Measurements from ENCODE around the gene PLEKHA7. TPM values are rescaled to one million over a fixed set of nuclear protein-coding genes. Genes with fewer than 3 reads are reported as not detected.

The PLEKHA7 gene
- total RNA-seq, 1 experiment from 2014 or later = 18.4 TPM

DNA sequence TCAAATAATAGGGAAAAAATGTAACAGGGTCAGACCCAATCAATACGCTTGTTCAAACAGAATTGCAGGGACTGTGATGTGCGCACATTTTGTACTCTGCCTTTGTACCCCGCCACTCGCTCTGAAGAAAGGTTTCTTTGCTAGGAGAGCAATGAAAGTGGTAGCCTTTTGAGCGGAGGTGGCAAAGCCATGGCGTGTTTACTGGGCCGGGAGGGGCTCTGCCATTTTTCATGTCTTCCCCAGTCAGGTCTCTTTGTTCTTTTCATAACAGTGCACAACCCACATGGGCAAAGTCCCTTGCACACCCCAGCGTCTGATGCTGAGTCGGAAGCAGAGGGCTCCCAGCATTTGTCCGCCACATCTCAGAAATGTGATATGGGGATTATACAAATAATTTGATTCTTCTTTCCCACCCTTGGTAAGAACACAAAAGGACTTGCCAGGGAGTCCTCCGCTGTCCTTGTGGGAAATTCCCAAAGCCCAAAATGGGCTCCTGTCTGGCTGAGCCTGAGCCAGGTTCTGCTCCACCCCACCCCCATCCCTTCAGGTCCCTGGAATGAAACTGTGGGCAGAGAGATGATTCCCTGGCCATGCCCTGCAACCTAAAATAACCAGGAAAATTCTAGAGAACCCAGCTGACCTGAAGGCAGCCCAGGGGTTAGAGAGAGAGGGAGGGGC, 239.1 kb downstream of the PLEKHA7 start:
- POLR2A ChIA-PET (ENCODE audit: unreplicated experiment) = no interaction called here
- BruUV-seq (replicated peaks) = no TSS peak
- H3F3A ChIP-seq (ENCODE audit: low read length, unreplicated experiment) = no peaks in the 10 kb centered on the region
- H3K4me1 ChIP-seq (ENCODE audit: insufficient read depth, low read length) = peaks cover 6% of the 10 kb centered on the region
- no peak overlapping the region for H3K27ac ChIP-seq (ENCODE audit: low read length)
- H3K4me3 ChIP-seq (ENCODE audit: low read length) = no peak overlapping the region
- no peak overlapping the region for H3K4me2 ChIP-seq (ENCODE audit: low read length)
- H3K79me2 ChIP-seq (ENCODE audit: low read length) = no peaks in the 10 kb centered on the region
- no peak for DNase-seq
- H3K36me3 ChIP-seq (ENCODE audit: low read depth, low read length) = no peaks in the 10 kb centered on the region
- CTCF ChIA-PET = no interaction called here
- TF ChIP-seq EZH2phosphoT487 (IDR thresholded peaks at IDR 0.05; ENCODE audit: borderline replicate concordance, low read length) = no peak
- TF ChIP-seq EZH2 (IDR thresholded peaks at IDR 0.05; ENCODE audit: low read length, unreplicated experiment) = no peak
- TF ChIP-seq CTCF (conservative IDR thresholded peaks at IDR 0.05; ENCODE audit: low read depth, low read length) = no peak
- ATAC-seq = no peak
- no peak overlapping the region for H3K9ac ChIP-seq (ENCODE audit: low read length)
- no peak overlapping the region for H2AFZ ChIP-seq (ENCODE audit: low read length)
- no peaks in the 10 kb centered on the region for H3K9me2 ChIP-seq (replicated peaks; ENCODE audit: low read length)
- intact Hi-C loops (cut with micrococcal nuclease) = no loop called here
- no peaks in the 10 kb centered on the region for H3K9me3 ChIP-seq (ENCODE audit: low read length)
- no peaks in the 10 kb centered on the region for H4K20me1 ChIP-seq (ENCODE audit: low read length)
- H3K27me3 ChIP-seq (ENCODE audit: low read length) = no peaks in the 10 kb centered on the region

- no peaks in the 10 kb centered on the region for H3F3A ChIP-seq (ENCODE audit: low read length, unreplicated experiment)
These were observed 240.0 kb downstream of the PLEKHA7 start for GRCh38 chr11:16773981-16774935.

More at GRCh38 chr11:16773981-16774935, 240.0 kb downstream of the PLEKHA7 start:
- intact Hi-C loops (cut with micrococcal nuclease) = no loop called here
- Histone ChIP-seq H3K36me3 (ENCODE audit: low read depth, low read length) (no peaks in the 10 kb centered on the region), H3K79me2 (ENCODE audit: low read length) (no peaks in the 10 kb centered on the region), H3K4me3 (ENCODE audit: low read length) (no peak overlapping the region), H3K4me2 (ENCODE audit: low read length) (no peak overlapping the region), H3K27me3 (ENCODE audit: low read length) (no peaks in the 10 kb centered on the region), H3K9me3 (ENCODE audit: low read length) (no peaks in the 10 kb centered on the region), H3K27ac (ENCODE audit: low read length) (no peak overlapping the region), H3K9me2 (replicated peaks; ENCODE audit: low read length) (no peaks in the 10 kb centered on the region), H3K4me1 (ENCODE audit: insufficient read depth, low read length) (peaks cover 6% of the 10 kb centered on the region), H4K20me1 (ENCODE audit: low read length) (no peaks in the 10 kb centered on the region), H3K9ac (ENCODE audit: low read length) (no peak overlapping the region), H2AFZ (ENCODE audit: low read length) (no peak overlapping the region)
- CTCF ChIA-PET = no interaction called here
- DNase-seq (no peak), ATAC-seq (no peak)
- POLR2A ChIA-PET (ENCODE audit: unreplicated experiment) = no interaction called here
- BruUV-seq (replicated peaks) = no TSS peak
- TF ChIP-seq EZH2phosphoT487 (IDR thresholded peaks at IDR 0.05; ENCODE audit: borderline replicate concordance, low read length) (no peak), CTCF (conservative IDR thresholded peaks at IDR 0.05; ENCODE audit: low read depth, low read length) (no peak), EZH2 (IDR thresholded peaks at IDR 0.05; ENCODE audit: low read length, unreplicated experiment) (no peak)

Data from PC-3 (cell line).